Cerebellar nuclear complex (tissue), 1 donor: ENCODE results near the gene OPHN1.

Experiments
- DNase-seq, 2 experiments: peaks; one replicate each; lab custom pipeline; 2025; lab: John Stamatoyannopoulos, UW

The OPHN1 gene

GRCh38 chrX:68249903-68250302, 183.4 kb downstream of the OPHN1 start:
- DNase-seq: no peak

DNA sequence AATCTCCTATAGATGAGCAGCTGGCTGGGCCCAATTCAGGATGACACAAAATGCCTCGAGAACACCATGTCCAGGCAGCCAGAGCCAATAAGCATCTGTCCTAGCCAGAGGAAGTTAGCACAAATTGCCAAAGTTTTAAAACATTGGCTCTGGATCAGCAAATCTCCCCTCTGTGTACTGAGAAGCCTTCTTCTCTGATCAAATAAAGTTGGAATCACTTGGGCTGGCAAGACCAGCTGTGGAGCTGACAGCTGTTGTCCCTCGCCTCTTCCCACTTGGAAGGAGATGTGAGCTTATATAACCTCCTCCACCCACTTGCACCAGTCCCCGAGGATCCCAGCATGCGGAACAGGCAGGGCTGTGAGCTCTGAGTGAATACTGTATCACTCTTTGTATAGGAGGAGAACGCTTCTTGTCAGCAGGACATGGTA, 183.9 kb downstream of the OPHN1 start:
- DNase-seq: no peak

- DNase-seq: no peak
These were observed 194.7 kb downstream of the OPHN1 start for GRCh38 chrX:68238568-68238967.

GRCh38 chrX:68234171-68234910, 199.0 kb downstream of the OPHN1 start:
- DNase-seq: no peak

GRCh38 chrX:68232206-68232605, 201.1 kb downstream of the OPHN1 start:
- DNase-seq: no peak

GRCh38 chrX:68209008-68209407, 224.3 kb downstream of the OPHN1 start:
- no peak for DNase-seq

DNA sequence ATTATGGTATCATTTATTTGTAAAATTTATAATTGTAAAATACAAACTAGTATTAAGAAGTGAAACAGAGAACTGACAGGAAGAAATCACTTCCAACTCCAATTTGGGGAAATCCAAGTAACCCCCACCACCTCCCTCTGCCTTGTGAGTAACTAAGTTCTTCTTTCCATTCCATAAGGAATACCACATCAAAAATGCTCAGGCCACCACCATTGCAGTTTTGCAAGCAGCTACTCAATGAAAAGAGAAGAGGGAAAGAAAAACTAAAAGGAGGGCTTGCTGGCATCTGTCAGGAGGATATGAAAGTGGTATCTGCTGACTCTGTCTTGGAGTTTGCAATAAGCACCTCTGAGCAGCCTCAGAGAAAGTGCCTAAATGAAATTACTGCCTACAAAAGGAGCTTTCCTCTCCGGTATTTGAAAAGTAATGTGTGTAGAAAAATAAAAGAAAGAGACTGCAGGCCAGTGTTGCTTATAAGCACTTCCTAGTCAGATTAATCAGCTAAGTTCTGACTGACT, 228.7 kb downstream of the OPHN1 start:
- no peak for DNase-seq

DNA sequence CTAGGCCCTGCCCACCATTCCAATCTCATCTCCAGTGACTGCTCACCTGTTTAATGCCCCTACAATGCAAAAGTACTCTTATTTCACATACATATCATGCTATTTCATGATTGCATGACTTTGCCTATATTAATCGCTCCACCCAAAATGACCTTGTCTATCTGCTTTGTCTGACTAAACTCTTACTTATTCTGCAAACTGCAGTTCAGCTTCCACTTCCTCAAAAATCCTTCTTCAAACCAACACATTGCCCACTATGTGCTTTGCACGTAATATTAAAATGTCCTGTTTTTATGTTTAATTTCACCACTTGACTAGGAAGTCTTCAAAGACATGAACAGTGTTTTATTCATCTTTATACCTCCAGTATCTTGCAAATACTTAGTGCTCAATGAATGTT, 229.6 kb downstream of the OPHN1 start:
- no peak for DNase-seq

DNA sequence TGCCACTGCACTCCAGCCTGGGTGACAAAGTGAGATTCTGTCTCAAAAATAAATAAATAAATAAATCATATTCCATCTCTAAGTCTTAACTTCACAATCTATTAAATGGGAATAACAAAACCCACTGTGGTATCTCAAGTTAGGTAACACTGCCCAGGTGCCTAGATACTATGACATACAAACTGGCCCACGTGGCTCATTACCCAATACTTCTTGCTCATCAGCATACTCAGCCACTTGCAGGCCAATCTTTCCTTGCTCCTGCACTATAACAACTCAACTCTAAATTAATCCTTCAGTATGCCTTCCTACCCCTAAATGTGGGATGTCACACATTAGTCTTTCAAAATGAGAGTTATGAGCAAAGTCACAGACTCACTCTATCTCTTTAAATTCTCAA, 230.1 kb downstream of the OPHN1 start:
- no peak for DNase-seq

DNA sequence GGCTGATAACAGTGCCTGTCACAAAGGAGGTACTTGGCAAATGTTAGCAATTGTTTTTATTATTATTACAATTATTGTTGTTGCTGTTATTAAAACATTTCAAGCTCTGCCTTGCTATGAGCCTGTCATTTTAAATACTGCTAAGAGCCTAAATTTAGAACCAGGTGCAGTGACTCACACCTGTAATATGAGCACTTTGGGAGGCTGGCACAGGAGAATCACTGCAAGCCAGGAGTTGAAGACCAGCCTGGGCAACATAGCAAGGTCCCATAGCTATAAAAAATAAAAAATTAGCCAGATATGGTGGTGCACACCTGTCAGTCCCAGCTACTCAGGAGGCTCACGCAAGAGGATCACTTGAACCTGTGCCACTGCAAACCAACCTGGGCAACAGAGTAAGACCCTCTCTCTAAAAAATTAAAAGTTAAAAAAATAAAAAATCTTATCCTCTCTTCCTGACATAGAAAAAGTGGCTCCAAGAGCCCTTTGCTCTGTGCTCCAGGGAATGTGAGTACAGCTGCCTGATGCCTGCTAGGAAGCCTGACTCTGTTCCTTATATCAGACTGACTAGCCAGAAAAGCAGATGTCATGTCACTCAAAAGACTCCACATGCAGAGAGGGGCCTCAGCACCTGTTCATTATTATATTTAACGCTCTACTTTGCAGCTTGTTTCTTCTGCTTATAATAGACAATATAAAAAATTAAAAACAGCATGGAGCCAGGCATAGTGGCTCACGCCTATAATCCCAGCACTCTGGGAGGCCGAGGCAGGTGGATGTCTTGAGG, 234.0 kb downstream of the OPHN1 start:
- DNase-seq: no peak

GRCh38 chrX:68196939-68197791, 236.1 kb downstream of the OPHN1 start:
- no peak for DNase-seq

GRCh38 chrX:68195561-68195960, 237.7 kb downstream of the OPHN1 start:
- DNase-seq: no peak

DNA sequence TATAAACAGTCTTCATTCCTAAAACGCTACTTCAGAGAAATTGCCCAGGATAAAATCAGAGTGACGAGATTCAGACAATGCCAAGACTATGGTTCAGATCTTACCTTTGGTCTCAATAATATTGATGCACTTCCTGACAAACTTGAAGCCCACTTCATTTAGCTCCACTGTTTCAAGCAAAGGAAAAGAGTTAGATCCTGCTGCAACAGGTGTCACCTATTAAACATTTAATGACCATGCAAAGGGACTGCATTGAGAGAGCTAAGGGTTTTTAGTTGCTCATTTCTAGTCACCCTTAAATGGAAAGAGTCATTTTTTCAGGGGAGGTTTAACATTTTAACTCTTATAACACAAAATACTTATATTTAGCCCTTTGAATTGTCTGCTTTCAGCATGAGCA, 239.5 kb downstream of the OPHN1 start:
- DNase-seq: no peak

DNA sequence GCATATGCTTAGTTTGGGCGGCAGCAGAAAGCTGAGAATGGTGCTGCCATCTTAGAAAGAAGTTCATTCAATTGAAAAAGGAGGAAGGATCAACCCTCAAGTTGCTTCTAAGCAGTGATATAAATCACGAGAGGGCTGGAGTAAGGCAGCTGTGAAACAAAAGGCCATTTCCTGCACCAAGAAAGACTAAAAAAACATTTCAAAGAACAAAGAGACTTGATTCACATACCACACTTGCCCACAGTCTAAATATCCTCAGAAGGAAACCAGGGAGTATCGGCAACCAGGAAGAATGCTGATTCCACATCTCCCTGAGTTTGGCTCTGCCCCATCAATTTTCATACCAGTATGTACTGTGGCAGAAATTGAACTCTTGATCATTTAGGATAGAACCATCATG, 240.1 kb downstream of the OPHN1 start:
- DNase-seq: no peak

DNA sequence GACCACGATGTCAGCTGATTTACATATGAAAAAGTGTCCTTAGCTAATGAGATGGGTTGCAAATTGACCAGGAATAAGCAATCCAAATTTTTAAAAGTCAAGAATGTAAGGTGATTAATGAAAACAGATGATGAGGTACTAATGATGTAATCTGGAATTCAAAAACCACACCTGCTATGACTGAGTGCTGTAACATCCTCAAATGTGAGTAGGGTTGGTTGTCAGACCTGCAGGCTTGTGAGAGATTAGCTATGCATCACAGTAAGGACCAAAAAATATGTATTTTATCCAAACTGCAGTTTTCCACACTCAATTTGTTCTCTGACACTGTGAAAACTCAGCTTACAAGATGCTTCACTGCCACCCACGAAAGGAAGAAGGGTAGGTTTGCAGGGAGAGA, 242.5 kb downstream of the OPHN1 start:
- DNase-seq: no peak

DNA sequence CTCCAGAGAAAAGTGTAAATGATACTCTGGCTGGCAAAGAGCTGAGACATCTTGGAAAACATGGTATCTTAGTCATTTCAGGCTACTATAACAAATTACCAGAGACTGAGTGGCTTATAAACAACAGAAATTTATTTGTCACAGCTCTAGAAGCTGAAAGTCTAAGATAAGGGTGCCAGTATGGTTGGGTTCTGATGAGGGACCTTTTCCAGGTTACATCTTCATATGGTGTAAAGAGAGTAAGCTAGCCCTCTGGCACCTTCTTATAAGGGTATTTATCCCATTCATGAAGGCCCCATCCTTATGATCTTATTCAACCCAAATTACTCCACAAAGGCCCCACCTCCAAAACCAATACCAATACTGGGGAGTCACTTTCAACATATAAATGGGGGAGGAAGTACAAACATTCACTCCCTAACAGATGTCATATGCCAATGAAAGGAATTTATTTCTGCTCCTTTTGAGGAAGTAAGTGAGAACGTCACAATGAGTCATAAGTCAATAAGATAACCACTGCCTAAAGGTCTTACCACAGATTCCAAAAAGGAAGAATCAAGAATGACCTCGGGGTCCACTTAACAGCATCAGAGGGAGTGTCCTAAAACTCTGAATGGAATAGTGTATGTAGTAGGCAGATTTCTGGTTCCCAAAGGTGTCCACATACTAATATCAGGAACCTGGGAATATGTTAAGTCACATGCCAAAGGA, 246.6 kb downstream of the OPHN1 start:
- DNase-seq: no peak

- no peak for DNase-seq
These were observed 248.1 kb downstream of the OPHN1 start for GRCh38 chrX:68185161-68185560.

GRCh38 chrX:68183612-68184214, 249.6 kb downstream of the OPHN1 start:
- no peak for DNase-seq

DNA sequence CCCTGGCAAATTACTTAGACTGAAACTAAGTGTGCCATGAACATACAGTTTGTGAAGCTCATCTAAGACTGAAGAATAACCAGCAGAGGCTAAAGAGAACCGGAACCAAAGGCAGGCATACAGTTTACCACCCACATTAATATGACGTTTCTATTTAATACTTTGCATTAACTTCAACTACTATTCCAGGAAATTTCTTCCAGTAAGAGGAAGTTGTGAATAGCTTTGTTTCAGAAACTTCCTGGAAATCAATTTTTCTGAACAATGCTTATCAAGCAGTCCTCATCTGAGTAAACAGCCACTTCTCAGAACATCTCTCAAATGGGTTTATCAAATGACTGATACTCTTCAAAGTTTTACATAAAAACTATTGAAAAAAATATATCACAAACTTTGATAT, 252.7 kb downstream of the OPHN1 start:
- no peak for DNase-seq

GRCh38 chrX:68179355-68179754, 253.9 kb downstream of the OPHN1 start:
- DNase-seq: no peak

GRCh38 chrX:68177542-68177941, 255.8 kb downstream of the OPHN1 start:
- DNase-seq: no peak
